Right lung (tissue), 5 donors: ENCODE results near the gene C1QL4. TPM values are rescaled to one million over a fixed set of nuclear protein-coding genes. Genes with fewer than 3 reads are reported as not detected.
"Not testable (repeated sequence)": the region's sequence is repeated elsewhere in the genome, so short reads cannot be mapped to it uniquely, and the experiment has no call there.

Source experiments
- DNase-seq, 2 donors: peaks; one replicate each; pipeline ENCODE4 v3.0.0-alpha.2; 2013
- polyA plus RNA-seq, 5 donors: library from polyadenylated mRNA; unstranded; fragments of 120-200 nt; gene quantifications; one replicate each; pipeline versions ENCODE4 v1.2.1 to v1.2.3, GENCODE V29; 2013; ENCODE audit warnings: inconsistent platforms in 1 of 5, low replicate concordance in 1 of 5; ENCODE audit not compliant: insufficient read length in 5 of 5, insufficient read depth in 1 of 5

C1QL4 gene
- polyA plus RNA-seq, 5 donors: 0.06 TPM; not detected in 4

GRCh38 chr12:49334226-49334625 lies 2.8 kb downstream of the C1QL4 start:
- DNase-seq: no peak

- DNase-seq: not testable (repeated sequence)
Measured at GRCh38 chr12:49333778-49334177, 3.2 kb downstream of the C1QL4 start.

GRCh38 chr12:49332891-49333371 lies 4.1 kb downstream of the C1QL4 start:
- no peak for DNase-seq

GRCh38 chr12:49332441-49332861 lies 4.5 kb downstream of the C1QL4 start:
- DNase-seq: no peak

- DNase-seq: peak in 1 of 2 donors; percentile 59
Measured at GRCh38 chr12:49331380-49332222, 5.4 kb downstream of the C1QL4 start.

- no peak for DNase-seq
Measured at GRCh38 chr12:49330631-49331379, 6.2 kb downstream of the C1QL4 start.

GRCh38 chr12:49330032-49330619 lies 6.9 kb downstream of the C1QL4 start:
- DNase-seq: no peak

- no peak for DNase-seq
Measured at GRCh38 chr12:49328816-49329215, 8.2 kb downstream of the C1QL4 start.

GRCh38 chr12:49327887-49328286 lies 9.1 kb downstream of the C1QL4 start:
- no peak for DNase-seq

GRCh38 chr12:49327368-49327767 lies 9.6 kb downstream of the C1QL4 start:
- DNase-seq: no peak

GRCh38 chr12:49325606-49326005 lies 11.4 kb downstream of the C1QL4 start:
- DNase-seq: no peak

GRCh38 chr12:49323524-49324097 lies 13.4 kb downstream of the C1QL4 start:
- no peak for DNase-seq

- DNase-seq: peak; percentile 97 to 98
Measured at GRCh38 chr12:49322708-49323523, 14.1 kb downstream of the C1QL4 start, which contains the start of gene TROAP. TSS of gene TROAP (plus strand) at chr12:49323255. CDS start at chr12:49323609, 354 bp downstream.

- DNase-seq: no peak
Measured at GRCh38 chr12:49322367-49322707, 14.7 kb downstream of the C1QL4 start.

GRCh38 chr12:49320411-49321103 lies 16.4 kb downstream of the C1QL4 start:
- not testable (repeated sequence) for DNase-seq

- not testable (repeated sequence) for DNase-seq
Measured at GRCh38 chr12:49317118-49317517, 19.9 kb downstream of the C1QL4 start.

- no peak for DNase-seq
Measured at GRCh38 chr12:49314811-49315210, 22.2 kb downstream of the C1QL4 start.

GRCh38 chr12:49310451-49311000 lies 26.5 kb downstream of the C1QL4 start:
- not testable (repeated sequence) for DNase-seq

GRCh38 chr12:49309386-49309785 lies 27.6 kb downstream of the C1QL4 start:
- no peak for DNase-seq
